ENCODE results near the gene STAG3.
"Not testable (repeated sequence)": the region's sequence is repeated elsewhere in the genome, so short reads cannot be mapped to it uniquely, and the experiment has no call there.

STAG3 gene

DNA sequence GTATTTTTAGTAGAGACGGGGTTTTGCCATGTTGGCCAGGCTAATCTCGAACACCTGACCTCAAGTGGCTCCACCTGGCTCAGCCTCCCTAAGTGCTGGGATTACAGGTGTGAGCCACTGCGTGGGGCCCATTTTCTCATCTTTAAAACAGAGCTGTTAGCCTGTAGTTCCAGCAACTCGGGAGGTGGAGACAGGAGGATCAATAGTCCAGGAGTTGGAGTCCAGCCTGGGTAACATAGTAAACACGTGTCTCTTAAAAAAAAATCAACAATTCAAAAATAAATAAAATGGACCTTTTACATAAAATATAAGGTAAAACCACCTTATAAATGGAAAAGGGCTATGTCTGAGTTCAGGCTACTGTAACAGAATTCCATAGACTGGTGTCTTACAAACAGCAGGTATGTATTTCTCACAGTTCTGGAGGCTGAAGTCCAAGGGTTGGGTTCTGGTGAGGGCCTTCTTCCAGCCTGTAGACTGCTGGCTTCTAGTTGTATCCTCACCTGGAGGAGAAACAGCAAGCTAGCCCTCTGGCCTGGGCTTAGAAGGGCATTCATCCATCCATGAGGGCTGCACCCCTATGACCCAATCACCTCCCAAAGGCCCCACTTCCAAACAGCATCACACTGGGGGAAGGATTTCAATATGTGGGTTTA, 35.0 kb downstream of the STAG3 start:
- no peaks in the 10 kb centered on the region for H3K27me3 ChIP-seq (ENCODE audit: control insufficient read depth, insufficient read depth, low read length)
- H3K9ac ChIP-seq: no peak overlapping the region
- no peaks in the 10 kb centered on the region for H3K36me3 ChIP-seq (ENCODE audit: control insufficient read depth, insufficient read depth, low read length)
- H3K27ac ChIP-seq: no peak overlapping the region
- H3K9me3 ChIP-seq (ENCODE audit: control insufficient read depth, low read length): no peaks in the 10 kb centered on the region
- no peak overlapping the region for H2AFZ ChIP-seq
- TF ChIP-seq, protein P1, sequence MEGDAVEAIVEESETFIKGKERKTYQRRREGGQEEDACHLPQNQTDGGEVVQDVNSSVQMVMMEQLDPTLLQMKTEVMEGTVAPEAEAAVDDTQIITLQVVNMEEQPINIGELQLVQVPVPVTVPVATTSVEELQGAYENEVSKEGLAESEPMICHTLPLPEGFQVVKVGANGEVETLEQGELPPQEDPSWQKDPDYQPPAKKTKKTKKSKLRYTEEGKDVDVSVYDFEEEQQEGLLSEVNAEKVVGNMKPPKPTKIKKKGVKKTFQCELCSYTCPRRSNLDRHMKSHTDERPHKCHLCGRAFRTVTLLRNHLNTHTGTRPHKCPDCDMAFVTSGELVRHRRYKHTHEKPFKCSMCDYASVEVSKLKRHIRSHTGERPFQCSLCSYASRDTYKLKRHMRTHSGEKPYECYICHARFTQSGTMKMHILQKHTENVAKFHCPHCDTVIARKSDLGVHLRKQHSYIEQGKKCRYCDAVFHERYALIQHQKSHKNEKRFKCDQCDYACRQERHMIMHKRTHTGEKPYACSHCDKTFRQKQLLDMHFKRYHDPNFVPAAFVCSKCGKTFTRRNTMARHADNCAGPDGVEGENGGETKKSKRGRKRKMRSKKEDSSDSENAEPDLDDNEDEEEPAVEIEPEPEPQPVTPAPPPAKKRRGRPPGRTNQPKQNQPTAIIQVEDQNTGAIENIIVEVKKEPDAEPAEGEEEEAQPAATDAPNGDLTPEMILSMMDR (IDR thresholded peaks at IDR 0.05): no peak
- H3K4me3 ChIP-seq (ENCODE audit: low read depth, low read length): no peak overlapping the region
- peaks cover 14% of the 10 kb centered on the region for H3K4me1 ChIP-seq
- H3K4me2 ChIP-seq (ENCODE audit: low read length): no peak overlapping the region
- H3K79me2 ChIP-seq: no peaks in the 10 kb centered on the region

DNA sequence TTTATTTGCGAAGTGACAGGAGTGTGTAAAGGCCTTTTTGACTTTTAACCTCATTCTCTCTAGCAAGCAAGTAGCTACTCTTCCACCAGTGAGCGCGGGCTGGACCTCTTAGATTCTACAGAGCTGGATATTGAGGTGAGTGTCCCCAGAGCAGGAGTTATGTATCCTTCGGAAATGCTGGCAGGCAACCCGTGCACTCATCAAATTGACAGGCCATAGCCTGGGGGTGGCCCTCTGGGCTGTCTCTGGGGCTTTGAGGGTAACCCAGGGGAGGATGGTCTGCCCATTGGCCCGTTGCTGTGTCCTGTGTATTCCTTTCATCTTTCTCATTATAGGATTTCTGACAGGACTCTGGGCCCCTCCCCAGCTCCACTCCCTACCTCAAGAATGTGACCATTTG, 36.0 kb downstream of the STAG3 start:
- H3K27me3 ChIP-seq (ENCODE audit: control insufficient read depth, insufficient read depth, low read length): no peaks in the 10 kb centered on the region
- no peaks in the 10 kb centered on the region for H3K9me3 ChIP-seq (ENCODE audit: control insufficient read depth, low read length)
- H3K4me1 ChIP-seq: peaks cover 14% of the 10 kb centered on the region
- no peaks in the 10 kb centered on the region for H3K79me2 ChIP-seq
- H3K36me3 ChIP-seq (ENCODE audit: control insufficient read depth, insufficient read depth, low read length): no peaks in the 10 kb centered on the region
- H3K4me2 ChIP-seq (ENCODE audit: low read length): no peak overlapping the region
- H3K27ac ChIP-seq: no peak overlapping the region
- no peak overlapping the region for H3K9ac ChIP-seq
- H3K4me3 ChIP-seq (ENCODE audit: low read depth, low read length): no peak overlapping the region
- no peak overlapping the region for H2AFZ ChIP-seq
- TF ChIP-seq, protein P1 (IDR thresholded peaks at IDR 0.05): no peak

DNA sequence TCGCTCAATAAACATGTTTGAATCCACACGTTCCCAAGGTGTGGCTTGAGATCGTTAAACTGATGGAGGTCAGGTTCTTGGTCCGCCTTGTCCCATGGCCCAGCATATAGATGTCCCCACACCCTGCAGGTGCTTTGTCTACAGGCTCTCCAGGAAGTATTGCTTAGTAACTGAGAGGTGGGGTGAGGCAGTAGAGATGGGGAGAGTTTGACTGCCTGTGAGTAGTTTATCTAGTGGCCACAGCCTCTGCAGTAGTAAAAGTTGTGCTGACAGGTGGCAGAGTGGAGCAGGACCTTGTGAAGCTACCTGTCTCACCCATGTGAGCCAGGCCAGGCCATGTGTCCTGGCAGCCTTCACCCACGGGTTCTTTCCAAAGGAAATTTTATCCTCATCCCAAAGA, 36.6 kb downstream of the STAG3 start:
- not testable (repeated sequence) for H3K4me2 ChIP-seq (ENCODE audit: low read length); H3K79me2 ChIP-seq; H3K9ac ChIP-seq; H3K27ac ChIP-seq; H2AFZ ChIP-seq; H3K4me3 ChIP-seq (ENCODE audit: low read depth, low read length); H3K36me3 ChIP-seq (ENCODE audit: control insufficient read depth, insufficient read depth, low read length); H3K9me3 ChIP-seq (ENCODE audit: control insufficient read depth, low read length); H3K27me3 ChIP-seq (ENCODE audit: control insufficient read depth, insufficient read depth, low read length); H3K4me1 ChIP-seq

DNA sequence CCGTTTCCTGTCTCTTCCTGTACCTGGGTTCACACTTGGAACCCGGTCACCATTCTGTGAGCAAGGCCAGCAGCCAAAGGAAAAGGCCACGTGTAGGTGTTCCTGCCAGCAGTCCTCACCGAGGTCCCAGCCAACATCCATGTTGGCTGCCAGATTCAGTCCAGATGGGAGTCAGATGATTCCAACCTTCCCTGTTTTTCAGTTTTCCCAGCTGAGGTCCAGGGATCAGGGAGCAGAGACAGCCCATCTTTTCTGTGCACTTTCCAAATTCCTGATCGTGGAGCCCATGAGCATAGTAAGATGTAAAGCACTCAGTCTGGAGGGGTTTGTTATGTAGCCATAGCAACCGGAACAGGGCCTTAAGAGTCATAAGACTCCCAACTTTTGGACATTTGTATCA, 38.2 kb downstream of the STAG3 start:
- no peaks in the 10 kb centered on the region for H3K79me2 ChIP-seq
- H3K27ac ChIP-seq: no peak overlapping the region

DNA sequence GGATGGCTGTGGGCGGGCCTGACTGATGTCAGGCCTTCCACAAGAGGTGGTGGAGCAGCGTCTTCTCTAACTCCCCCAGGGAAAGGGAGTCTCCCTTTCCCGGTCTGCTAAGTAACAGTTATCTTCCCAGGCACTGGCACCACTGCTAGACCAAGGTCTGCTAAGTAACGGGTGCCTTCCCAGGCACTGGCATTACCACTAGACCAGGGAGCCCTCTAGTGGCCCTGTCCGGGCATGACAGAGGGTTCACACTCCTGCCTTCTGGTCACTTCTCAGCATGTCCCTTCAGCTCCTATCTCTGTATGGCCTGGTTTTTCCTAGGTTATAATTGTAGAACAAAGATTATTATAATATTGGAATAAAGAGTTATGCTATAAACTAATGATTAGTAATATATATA, 40.2 kb downstream of the STAG3 start:
- not testable (repeated sequence) for H3K4me3 ChIP-seq (ENCODE audit: low read depth, low read length); H3K36me3 ChIP-seq (ENCODE audit: control insufficient read depth, insufficient read depth, low read length); H3K27ac ChIP-seq; H2AFZ ChIP-seq; H3K4me1 ChIP-seq; H3K9me3 ChIP-seq (ENCODE audit: control insufficient read depth, low read length); H3K9ac ChIP-seq; H3K27me3 ChIP-seq (ENCODE audit: control insufficient read depth, insufficient read depth, low read length); H3K79me2 ChIP-seq; H3K4me2 ChIP-seq (ENCODE audit: low read length)
- TF ChIP-seq, protein P1 (IDR thresholded peaks at IDR 0.05): peak; percentile 35

More for the DNA sequence above, 38.2 kb downstream of the STAG3 start:
- Histone ChIP-seq H3K9me3 (ENCODE audit: control insufficient read depth, low read length) (no peaks in the 10 kb centered on the region), H3K27me3 (ENCODE audit: control insufficient read depth, insufficient read depth, low read length) (no peaks in the 10 kb centered on the region), H3K9ac (no peak overlapping the region), H3K4me2 (ENCODE audit: low read length) (no peak overlapping the region), H2AFZ (no peak overlapping the region), H3K4me1 (no peaks in the 10 kb centered on the region), H3K4me3 (ENCODE audit: low read depth, low read length) (no peak overlapping the region), H3K36me3 (ENCODE audit: control insufficient read depth, insufficient read depth, low read length) (no peaks in the 10 kb centered on the region)
- TF ChIP-seq, protein P1 (IDR thresholded peaks at IDR 0.05): no peak

Measured in parathyroid adenoma (tissue), 2 donors.